GM18951 (cell line): ENCODE results near the gene HEXD.

ENCODE experiments used
- POLR2A ChIP-seq: IDR thresholded peaks from 4 replicates; pipeline ENCODE4 v1.6.1; 2011; ENCODE audit warnings: mild to moderate bottlenecking; ENCODE audit not compliant: insufficient read length, insufficient read depth; ENCODE audit errors: extremely low read depth
- in situ Hi-C: fragments of 300-500 bp; cut with MboI; formaldehyde crosslinking; loops from one replicate; pipeline ENCODE4 v1.12.0; 2022; ENCODE audit warnings: low sequenced_read_pairs, mixed read lengths, inconsistent platforms; ENCODE audit not compliant: unreplicated experiment

HEXD gene

DNA sequence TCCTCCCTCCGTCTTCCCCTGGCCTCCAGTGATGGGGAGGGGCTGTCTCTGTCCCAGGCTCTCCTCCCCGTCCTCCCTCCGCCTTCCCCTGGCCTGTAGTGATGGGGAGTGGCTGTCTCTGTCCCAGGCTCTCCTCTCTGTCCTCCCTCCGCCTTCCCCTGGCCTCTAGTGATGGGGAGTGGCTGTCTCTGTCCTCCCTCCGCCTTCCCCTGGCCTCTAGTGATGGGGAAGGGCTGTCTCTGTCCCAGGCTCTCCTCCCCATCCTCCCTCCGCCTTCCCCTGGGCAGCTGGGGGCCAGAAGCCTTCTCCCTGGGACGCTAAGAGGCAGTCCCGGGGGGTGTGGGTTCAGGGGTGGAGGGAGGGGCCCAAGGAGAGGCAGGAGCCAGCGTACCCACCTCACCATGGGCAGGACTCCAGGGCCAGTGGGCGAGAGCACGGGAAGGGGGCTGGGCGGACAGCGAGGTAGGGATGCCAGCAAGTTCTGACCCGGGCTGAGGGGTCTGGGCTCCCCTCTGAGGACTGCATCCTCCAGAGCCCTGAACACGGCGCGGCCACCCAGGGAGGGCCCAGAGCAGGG, 31.8 kb upstream of the HEXD start:
- TF ChIP-seq POLR2A = no peak
- in situ Hi-C loops = no loop called here

GRCh38 chr17:82386881-82387704, 31.1 kb upstream of the HEXD start:
- in situ Hi-C loops = no loop called here
- TF ChIP-seq POLR2A = no peak

DNA sequence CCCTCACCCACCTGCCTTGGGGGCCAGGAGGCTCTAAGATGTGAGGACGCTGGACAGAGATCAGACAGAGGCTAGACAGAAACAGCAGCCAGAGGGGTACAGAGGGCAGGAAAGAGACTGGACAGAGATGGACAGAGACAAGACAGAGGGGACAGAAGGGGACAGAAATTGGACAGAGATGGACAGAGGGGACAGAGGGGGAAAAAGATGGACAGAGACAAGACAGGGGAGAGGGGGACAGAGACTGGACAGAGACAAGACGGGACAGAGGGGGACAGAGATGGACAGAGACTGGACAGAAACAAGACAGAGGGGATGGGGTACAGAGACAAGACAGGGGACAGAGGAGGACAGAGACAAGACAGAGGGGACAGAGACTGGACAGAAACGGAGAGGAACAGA, 30.4 kb upstream of the HEXD start:
- TF ChIP-seq POLR2A = no peak
- in situ Hi-C loops = no loop called here

DNA sequence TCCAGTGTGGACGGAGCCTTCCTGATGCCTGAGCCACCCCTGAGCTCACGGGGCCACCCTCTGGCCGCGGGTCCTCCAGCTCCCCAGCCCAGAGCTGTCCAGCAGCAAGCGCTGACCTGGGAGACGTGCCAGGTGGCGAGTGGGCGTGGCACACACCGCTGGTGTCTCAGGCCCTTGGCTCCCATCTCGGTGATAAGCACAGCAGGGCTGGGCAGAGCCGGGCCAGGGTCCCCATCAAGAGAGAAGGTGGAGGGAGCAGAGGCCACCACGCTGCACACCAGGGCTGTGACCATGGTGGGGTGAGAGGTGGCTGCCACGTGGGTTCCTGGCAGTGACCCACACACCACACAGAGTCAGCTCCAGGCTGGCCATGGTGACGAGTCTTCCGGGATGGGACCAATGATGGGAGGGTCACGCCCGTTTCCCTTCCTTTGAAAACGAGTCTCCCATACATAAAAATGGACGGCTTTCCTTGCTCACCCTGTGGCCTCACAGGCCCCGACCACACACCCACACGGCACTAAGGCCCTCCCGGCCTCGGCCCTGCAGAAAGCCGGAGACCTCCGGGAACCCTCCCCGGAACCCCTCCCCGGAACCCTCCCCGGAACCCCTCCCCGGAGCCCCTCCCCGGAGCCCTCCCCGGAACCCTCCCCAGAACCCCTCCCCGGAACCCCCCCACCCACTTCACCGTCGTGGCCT, 29.8 kb upstream of the HEXD start:
- in situ Hi-C loops = no loop called here
- no peak for TF ChIP-seq POLR2A

GRCh38 chr17:82388922-82389283, 29.2 kb upstream of the HEXD start:
- TF ChIP-seq POLR2A = no peak
- in situ Hi-C loops = no loop called here

GRCh38 chr17:82389379-82389778, 28.8 kb upstream of the HEXD start:
- in situ Hi-C loops = no loop called here

GRCh38 chr17:82390015-82390859, 27.9 kb upstream of the HEXD start:
- in situ Hi-C loops = no loop called here
- TF ChIP-seq POLR2A = no peak

More at GRCh38 chr17:82389379-82389778, 28.8 kb upstream of the HEXD start:
- TF ChIP-seq POLR2A = no peak

DNA sequence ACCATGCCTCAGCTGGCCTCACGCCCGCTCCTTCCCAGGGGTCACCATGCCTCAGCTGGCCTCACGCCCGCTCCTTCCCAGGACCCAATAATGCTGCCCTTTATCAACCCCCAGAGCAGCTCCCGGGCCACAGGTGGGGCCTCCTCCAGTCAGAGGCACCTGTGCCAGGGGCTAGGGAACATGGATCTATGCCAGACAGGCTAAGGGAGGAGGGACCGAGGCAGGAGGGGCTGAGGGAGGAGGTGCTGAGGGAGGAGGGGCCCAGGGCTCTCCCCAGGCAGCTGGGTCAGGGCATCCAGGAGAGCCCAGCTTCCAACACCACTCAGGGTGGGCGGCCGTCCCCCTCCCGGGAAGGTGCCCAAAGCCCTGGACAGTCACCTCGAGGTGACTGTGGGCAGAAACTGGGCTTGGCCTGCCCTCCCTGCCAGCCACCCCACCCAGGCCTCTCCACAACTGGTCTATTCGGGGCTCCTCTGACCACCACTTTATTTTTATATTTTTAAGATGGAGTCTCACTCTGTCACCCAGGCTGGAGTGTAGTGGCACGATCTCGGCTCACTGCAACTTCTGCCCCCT, 27.2 kb upstream of the HEXD start:
- in situ Hi-C loops = no loop called here
- TF ChIP-seq POLR2A = no peak

DNA sequence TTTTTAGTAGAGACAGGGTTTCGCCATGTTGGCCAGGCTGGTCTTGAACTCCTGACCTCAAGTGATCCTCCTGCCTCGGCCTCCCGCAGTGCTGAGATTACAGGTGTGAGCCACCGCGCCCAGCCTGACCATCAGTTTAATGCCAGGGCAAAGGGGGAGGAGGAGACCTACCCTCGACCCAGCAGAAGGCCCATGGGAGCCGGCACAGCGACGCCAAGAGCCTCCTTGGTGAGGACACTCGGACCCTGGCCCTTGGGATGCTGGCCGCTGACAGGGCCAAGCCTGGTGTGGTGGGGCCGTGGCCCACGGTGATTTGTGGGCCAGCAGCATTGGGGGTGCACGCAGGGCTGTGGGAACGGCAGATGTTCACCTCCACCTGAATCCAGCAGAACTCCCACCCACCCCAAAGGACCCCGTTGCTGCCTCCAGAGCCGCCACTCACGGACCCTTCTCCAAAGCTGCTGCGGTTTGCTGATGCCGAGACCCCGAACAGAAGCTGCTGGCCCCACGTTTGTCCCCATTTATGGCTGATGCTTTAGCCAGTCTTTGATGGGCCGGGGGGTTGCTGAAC, 26.6 kb upstream of the HEXD start:
- TF ChIP-seq POLR2A = no peak
- in situ Hi-C loops = no loop called here

GRCh38 chr17:82392209-82392920, 25.8 kb upstream of the HEXD start:
- no peak for TF ChIP-seq POLR2A
- in situ Hi-C loops = no loop called here

DNA sequence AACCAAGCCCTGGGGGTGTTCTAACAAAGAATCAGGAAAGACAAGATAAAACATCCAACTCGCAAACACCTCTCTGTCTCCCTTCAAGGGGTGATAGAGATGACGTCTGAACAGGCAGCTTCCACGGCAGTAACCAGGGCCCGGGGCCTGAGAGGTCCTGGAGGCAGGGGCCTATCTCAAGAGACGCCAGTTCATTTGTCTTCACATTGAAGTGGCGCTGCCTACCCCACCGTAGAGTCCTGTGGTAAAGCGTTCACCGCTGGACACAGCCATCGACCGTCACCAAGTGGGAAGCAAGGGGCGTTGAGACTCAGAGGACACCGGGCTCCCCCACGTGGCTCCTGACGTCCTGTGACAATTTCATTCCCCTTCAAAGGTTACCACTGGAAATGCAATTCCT, 25.2 kb upstream of the HEXD start:
- in situ Hi-C loops = no loop called here
- TF ChIP-seq POLR2A = no peak

- in situ Hi-C loops = no loop called here
- TF ChIP-seq POLR2A = no peak
These were observed 23.9 kb upstream of the HEXD start for GRCh38 chr17:82394278-82394677.
